A375 (cell line): ENCODE measurements around the gene TIMD4. TPM values are rescaled to one million over a fixed set of nuclear protein-coding genes. Genes with fewer than 3 reads are reported as not detected.

Experiments used
- total RNA-seq: library from RNA; depleted of rRNA; stranded (reverse); fragments of >200 nt; shearing (Covaris generic); gene quantifications from 2 replicates; pipeline ENCODE4 v1.2.3, GENCODE V29; 2014; rRNA removed

The TIMD4 gene
- not detected in 2 replicates for total RNA-seq

GRCh38 chr5:156963125-156963524 lies at the start of gene TIMD4:
TSS of gene TIMD4 (minus strand) at chr5:156963226. CDS start at chr5:156963198, 28 bp downstream.

Other genes starting within 250 kb of the TIMD4 start
- not detected in 2 replicates for gene PPP1R2B, start 112.9 kb downstream of the TIMD4 start, total RNA-seq
- not detected in 2 replicates for gene HAVCR1, start 95.9 kb upstream of the TIMD4 start, total RNA-seq
- 1.2 TPM in 1 of 2 replicates, not detected in the other for gene HAVCR2, start 145.8 kb upstream of the TIMD4 start, total RNA-seq
- gene MED7, start 179.6 kb upstream of the TIMD4 start, total RNA-seq: 6.1 and 7.6 TPM in 2 replicates
- not detected in 2 replicates for gene GARIN3, start 203.0 kb upstream of the TIMD4 start, total RNA-seq
- not detected in 2 replicates for gene ITK, start 217.6 kb upstream of the TIMD4 start, total RNA-seq